Lung (tissue), 12 donors: ENCODE data around the gene SP140L. TPM values are rescaled to one million over a fixed set of nuclear protein-coding genes. Genes with fewer than 3 reads are reported as not detected.
"Not testable (repeated sequence)": the region's sequence is repeated elsewhere in the genome, so short reads cannot be mapped to it uniquely, and the experiment has no call there.

ENCODE experiments used
- ATAC-seq: fragments of 200-7000 bp; cut with Tn5 transposase; one replicate; pipeline ENCODE4 v1.9.1; 2020; ENCODE audit warnings: moderate number of reproducible peaks; ENCODE audit not compliant: insufficient read depth, low FRiP score
- DNase-seq, 3 donors: peaks; one replicate each; pipeline ENCODE4 v3.0.0-alpha.2; 2013 to 2017
- H3K27ac ChIP-seq, 2 donors: one replicate each; pipeline ENCODE4 v1.5.1; 2013; ENCODE audit warnings: mild to moderate bottlenecking in 2 of 2, moderate library complexity in 2 of 2, control low read depth in 1 of 2, inconsistent platforms in 1 of 2, low read depth in 1 of 2, low read length in 1 of 2
- H3K27me3 ChIP-seq, 3 donors: one replicate each; pipeline ENCODE4 v1.5.1; 2013; ENCODE audit warnings: low read length in 2 of 3; ENCODE audit not compliant: control insufficient read depth in 3 of 3, insufficient read depth in 3 of 3
- H3K36me3 ChIP-seq, 4 donors: one replicate each; pipeline ENCODE4 v1.5.1; 2013; ENCODE audit warnings: low read length in 4 of 4, mild to moderate bottlenecking in 1 of 4, moderate library complexity in 1 of 4; ENCODE audit not compliant: control insufficient read depth in 4 of 4, insufficient read depth in 4 of 4
- H3K4me1 ChIP-seq, 5 donors: one replicate each; pipeline ENCODE4 v1.5.1; 2013; ENCODE audit warnings: low read length in 5 of 5, mild to moderate bottlenecking in 2 of 5, moderate library complexity in 1 of 5; ENCODE audit not compliant: control insufficient read depth in 5 of 5, insufficient read depth in 5 of 5
- H3K4me3 ChIP-seq: one replicate; pipeline ENCODE4 v1.5.1; 2013; ENCODE audit warnings: mild to moderate bottlenecking, control low read depth, moderate library complexity
- H3K9ac ChIP-seq, 2 donors: one replicate each; pipeline ENCODE4 v1.5.1; 2013; ENCODE audit warnings: low read length in 2 of 2, control low read depth in 1 of 2; ENCODE audit not compliant: insufficient read depth in 1 of 2
- H3K9me3 ChIP-seq, 4 donors: one replicate each; pipeline ENCODE4 v1.5.1; 2013; ENCODE audit warnings: low read length in 3 of 4, mild to moderate bottlenecking in 1 of 4, moderate library complexity in 1 of 4; ENCODE audit not compliant: control insufficient read depth in 4 of 4, insufficient read depth in 3 of 4
- CTCF ChIP-seq: IDR thresholded peaks from 2 replicates; pipeline ENCODE4 v1.5.1; 2012; ENCODE audit warnings: mild to moderate bottlenecking; ENCODE audit errors: control extremely low read depth, extremely low read depth
- WGBS, 2 donors: extraction: QIAGEN DNeasy Blood & Tissue Kit; methylation state at CpG; one replicate each; pipeline ENCODE4 v1.1.7; 2013; 5-methylcytosine and 5-hydroxymethylcytosine counted together
- polyA plus RNA-seq, 2 donors: library from polyadenylated mRNA; stranded (reverse); fragments of 200-250 nt; gene quantifications; one replicate each; pipeline ENCODE4 v1.2.1, GENCODE V29; 2013
- total RNA-seq, 2 donors: library from RNA; depleted of rRNA in 1 of 2; stranded (reverse); fragments of >200 nt in 1 of 2; gene quantifications; one replicate each; pipeline ENCODE4 v1.2.1, GENCODE V29; 2014 to 2021
- donor health status: control.
- donor health status: control.
- donor health status: Bipolar disorder and iron deficiency.
- donor health status: healthy.
- donor health status: DM: yes; HTN: yes; CAD: no.

Gene SP140L
- total and polyA plus RNA-seq, 4 donors, result 15.2 to 30.3 (median 17.4) TPM

DNA sequence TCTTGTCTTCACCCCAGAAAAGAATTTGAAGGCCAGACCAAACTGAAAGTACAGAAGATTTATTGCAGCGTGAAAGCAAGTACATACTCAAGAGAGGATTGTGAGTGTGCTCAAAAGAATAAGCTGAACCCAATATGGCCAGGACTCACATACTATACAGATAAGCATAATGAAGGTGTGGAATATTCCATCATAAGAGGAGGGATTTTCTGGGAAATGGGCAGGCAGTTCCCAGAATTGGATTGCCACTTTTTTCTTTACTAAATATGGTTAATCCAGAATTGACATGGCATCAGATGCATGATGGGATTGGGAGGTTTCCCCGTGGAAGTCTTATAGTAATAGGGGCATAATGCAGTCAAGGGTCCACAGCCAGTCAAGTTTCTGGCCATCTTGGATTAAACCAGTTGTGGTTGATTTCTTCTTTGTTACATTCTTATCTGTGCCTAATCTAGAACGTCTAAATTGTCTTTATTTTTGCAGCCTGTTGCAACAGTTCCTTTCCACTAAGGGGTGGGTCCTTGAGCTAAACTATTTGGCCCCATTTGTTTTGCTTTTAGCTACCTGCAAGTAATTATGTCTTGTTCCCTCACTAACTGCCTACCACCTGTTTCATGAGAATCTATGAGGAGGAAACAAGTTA is 9.0 kb downstream of the SP140L start:
- H3K9ac ChIP-seq, result no peak overlapping the region
- 65 to 69% methylated on average over 3 of the region's 3 CpGs for WGBS, 2 donors
- H3K4me3 ChIP-seq, result no peak overlapping the region
- H3K27ac ChIP-seq, result no peak overlapping the region
- H3K9me3 ChIP-seq, result no peaks in the 10 kb centered on the region
- H3K36me3 ChIP-seq, result peaks cover 0 to 2% (median 0%) of the 10 kb centered on the region in 4 donors
- ATAC-seq, result no peak
- DNase-seq, result no peak
- TF ChIP-seq CTCF, result no peak
- no peaks in the 10 kb centered on the region for H3K27me3 ChIP-seq
- H3K4me1 ChIP-seq, result no peaks in the 10 kb centered on the region

DNA sequence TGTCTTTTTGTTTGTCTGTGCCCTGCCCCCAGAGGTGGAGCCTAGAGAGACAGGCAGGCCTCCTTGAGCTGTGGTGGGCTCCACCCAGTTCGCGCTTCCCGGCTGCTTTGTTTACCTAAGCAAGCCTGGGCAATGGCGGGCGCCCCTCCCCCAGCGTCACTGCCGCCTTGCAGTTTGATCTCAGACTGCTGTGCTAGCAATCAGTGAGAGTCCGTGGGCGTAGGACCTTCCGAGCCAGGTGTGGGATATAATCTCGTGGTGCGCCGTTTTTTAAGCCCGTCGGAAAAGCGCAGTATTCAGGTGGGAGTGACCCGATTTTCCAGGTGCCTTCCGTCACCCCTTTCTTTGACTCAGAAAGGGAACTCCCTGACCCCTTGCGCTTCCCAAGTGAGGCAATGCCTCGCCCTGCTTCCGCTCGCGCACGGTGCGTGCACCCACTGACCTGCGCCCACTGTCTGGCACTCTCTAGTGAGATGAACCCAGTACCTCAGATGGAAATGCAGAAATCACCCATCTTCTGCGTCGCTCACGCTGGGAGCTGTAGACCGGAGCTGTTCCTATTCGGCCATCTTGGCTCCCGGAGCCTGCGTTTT is 15.0 kb downstream of the SP140L start:
- not testable (repeated sequence) for H3K4me1 ChIP-seq, ATAC-seq, H3K9me3 ChIP-seq, H3K27ac ChIP-seq, H3K4me3 ChIP-seq, DNase-seq, H3K9ac ChIP-seq, H3K27me3 ChIP-seq, H3K36me3 ChIP-seq
- WGBS, 2 donors, result 90 to 91% methylated on average over 29 to 30 of the region's 33 CpGs

GRCh38 chr2:230343041-230343624 is 16.1 kb downstream of the SP140L start:
- not testable (repeated sequence) for H3K4me1 ChIP-seq, H3K9me3 ChIP-seq, H3K4me3 ChIP-seq, H3K27ac ChIP-seq, H3K27me3 ChIP-seq, DNase-seq, ATAC-seq, H3K9ac ChIP-seq, H3K36me3 ChIP-seq
- 98 to 100% methylated on average over 2 of the region's 2 CpGs for WGBS, 2 donors

DNA sequence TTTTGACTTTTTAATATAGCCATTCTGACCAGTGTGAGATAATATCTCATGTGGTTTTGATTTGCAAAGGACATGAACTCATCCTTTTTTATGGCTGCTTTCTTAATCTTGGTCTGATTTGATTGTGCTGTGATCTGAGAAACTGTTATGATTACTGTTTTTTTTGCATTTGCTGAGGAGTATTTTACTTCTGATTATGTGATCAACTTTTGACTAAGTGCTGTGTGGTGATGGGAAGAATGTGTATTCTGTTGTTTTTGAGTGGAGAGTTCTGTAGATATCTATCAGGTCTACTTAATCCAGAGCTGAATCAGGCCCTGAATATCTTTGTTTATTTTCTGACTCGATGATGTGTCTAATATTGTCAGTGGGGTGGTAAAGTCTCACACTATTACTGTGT is 16.8 kb downstream of the SP140L start:
- ATAC-seq, result no peak
- peaks cover 0 to 2% (median 0%) of the 10 kb centered on the region in 5 donors for H3K4me1 ChIP-seq
- no peak for TF ChIP-seq CTCF
- H3K4me3 ChIP-seq, result no peak overlapping the region
- no peaks in the 10 kb centered on the region for H3K27me3 ChIP-seq
- DNase-seq, result no peak
- no peak overlapping the region for H3K9ac ChIP-seq
- H3K27ac ChIP-seq, result no peak overlapping the region
- 82 to 83% methylated on average over 1 of the region's 1 CpG for WGBS, 2 donors
- no peaks in the 10 kb centered on the region for H3K36me3 ChIP-seq
- peaks cover 0 to 3% (median 0%) of the 10 kb centered on the region in 4 donors for H3K9me3 ChIP-seq
